BLaER1 treated with 17β-estradiol and CSF1 and Interleukin-3, amounts not matched to agents 10 nM and 100 nM (cell line): ENCODE results near the gene RAB8A.

Experiments used
- H3K27ac ChIP-seq, 11 experiments: shearing (Covaris generic); formaldehyde crosslinking; 2 replicates each; pipeline ENCODE4 v1.8.1; 2022
- H3K27me3 ChIP-seq, 11 experiments: shearing (Covaris generic); formaldehyde crosslinking; 2 replicates each; pipeline ENCODE4 v1.8.1; 2022
- H3K36me3 ChIP-seq, 11 experiments: shearing (Covaris generic); formaldehyde crosslinking; 2 replicates each; pipeline ENCODE4 v1.8.1; 2022
- H3K4me1 ChIP-seq, 10 experiments: shearing (Covaris generic); formaldehyde crosslinking; 2 replicates each; pipeline ENCODE4 v1.8.1; 2022
- H3K4me2 ChIP-seq, 11 experiments: shearing (Covaris generic); formaldehyde crosslinking; 2 replicates each; pipeline ENCODE4 v1.8.1; 2022
- H3K4me3 ChIP-seq, 10 experiments: shearing (Covaris generic); formaldehyde crosslinking; 2 replicates each; pipeline ENCODE4 v1.8.1; 2022
- H3K9ac ChIP-seq, 11 experiments: shearing (Covaris generic); formaldehyde crosslinking; 2 replicates each; pipeline ENCODE4 v1.8.1; 2022
- H3K9me3 ChIP-seq, 11 experiments: shearing (Covaris generic); formaldehyde crosslinking; replicated peaks in 1 of 11; 2 replicates each; pipeline ENCODE4 v1.8.1; 2022
- H4K20me1 ChIP-seq, 11 experiments: shearing (Covaris generic); formaldehyde crosslinking; 2 replicates each; pipeline ENCODE4 v1.8.1; 2022
- Cebpa-rat ChIP-seq, 11 experiments: shearing (Covaris generic); IDR thresholded peaks; 2 replicates each; pipeline ENCODE4 v1.8.1; 2022

RAB8A gene

GRCh38 chr19:16087940-16088339 is 23.7 kb upstream of the RAB8A start:
- H3K27me3 ChIP-seq = no peaks in the 10 kb centered on the region
- H3K4me2 ChIP-seq = peak overlapping the region in 7 of 11 experiments; percentile 15 to 99 (median 96); a peak in 11 of 22 replicates
- no peaks in the 10 kb centered on the region for H3K9me3 ChIP-seq
- TF ChIP-seq Cebpa-rat (IDR thresholded peaks at IDR 0.05) = no peak
- no peak overlapping the region for H3K4me3 ChIP-seq
- peaks cover 0 to 100% (median 63%) of the 10 kb centered on the region in 11 experiments; a peak in 16 of 22 replicates for H4K20me1 ChIP-seq
- peak overlapping the region in 5 of 11 experiments; percentile 70 to 99 (median 77); a peak in 7 of 22 replicates for H3K9ac ChIP-seq
- peaks cover 62 to 100% (median 90%) of the 10 kb centered on the region in 10 experiments for H3K4me1 ChIP-seq
- peaks cover 94 to 98% (median 97%) of the 10 kb centered on the region in 11 experiments for H3K36me3 ChIP-seq
- peak overlapping the region in 9 of 11 experiments; percentile 63 to 99 (median 98); a peak in 17 of 22 replicates for H3K27ac ChIP-seq

- H3K36me3 ChIP-seq = peaks cover 94 to 98% (median 97%) of the 10 kb centered on the region in 11 experiments
- no peaks in the 10 kb centered on the region for H3K27me3 ChIP-seq
- no peak for TF ChIP-seq Cebpa-rat (IDR thresholded peaks at IDR 0.05)
- H3K27ac ChIP-seq = peak overlapping the region in 9 of 11 experiments; percentile 63 to 99 (median 98); a peak in 16 of 22 replicates
- peak overlapping the region in 5 of 11 experiments; percentile 3 to 99 (median 94); a peak in 7 of 22 replicates for H3K4me2 ChIP-seq
- H3K4me3 ChIP-seq = no peak overlapping the region
- H3K9ac ChIP-seq = peak overlapping the region in 3 of 11 experiments; percentile 73 to 99 (median 77); a peak in 5 of 22 replicates
- peaks cover 62 to 100% (median 90%) of the 10 kb centered on the region in 10 experiments for H3K4me1 ChIP-seq
- H4K20me1 ChIP-seq = peaks cover 0 to 100% (median 63%) of the 10 kb centered on the region in 11 experiments; a peak in 14 of 22 replicates
- no peaks in the 10 kb centered on the region for H3K9me3 ChIP-seq
These were observed 23.2 kb upstream of the RAB8A start for GRCh38 chr19:16088351-16089009.

- Histone ChIP-seq H3K27me3 (no peaks in the 10 kb centered on the region), H3K4me3 (no peak overlapping the region), H3K4me2 (no peak overlapping the region), H3K9me3 (no peaks in the 10 kb centered on the region), H3K4me1 (peaks cover 62 to 100% (median 90%) of the 10 kb centered on the region in 10 experiments), H4K20me1 (peaks cover 0 to 100% (median 63%) of the 10 kb centered on the region in 11 experiments; a peak in 14 of 22 replicates), H3K27ac (peak overlapping the region in 4 of 11 experiments; percentile 43 to 99 (median 98); a peak in 7 of 22 replicates), H3K36me3 (peaks cover 94 to 98% (median 97%) of the 10 kb centered on the region in 11 experiments), H3K9ac (peak overlapping the region in 2 of 11 experiments; percentile 4 to 15; a peak in 2 of 22 replicates)
- TF ChIP-seq Cebpa-rat (IDR thresholded peaks at IDR 0.05) = no peak
These were observed 22.5 kb upstream of the RAB8A start for GRCh38 chr19:16089010-16089846.

- H4K20me1 ChIP-seq = peaks cover 0 to 100% (median 73%) of the 10 kb centered on the region in 11 experiments; a peak in 14 of 22 replicates
- H3K4me2 ChIP-seq = peak overlapping the region in 7 of 11 experiments; percentile 11 to 83 (median 62); a peak in 7 of 22 replicates
- no peaks in the 10 kb centered on the region for H3K27me3 ChIP-seq
- H3K27ac ChIP-seq = peak overlapping the region in 9 of 11 experiments; percentile 23 to 99 (median 52); a peak in 18 of 22 replicates
- peak overlapping the region in 9 of 11 experiments; percentile 4 to 49 (median 18); a peak in 10 of 22 replicates for H3K9ac ChIP-seq
- no peak overlapping the region for H3K4me3 ChIP-seq
- H3K4me1 ChIP-seq = peaks cover 61 to 99% (median 89%) of the 10 kb centered on the region in 10 experiments
- peaks cover 96 to 100% (median 100%) of the 10 kb centered on the region in 11 experiments for H3K36me3 ChIP-seq
- no peaks in the 10 kb centered on the region for H3K9me3 ChIP-seq
- no peak for TF ChIP-seq Cebpa-rat (IDR thresholded peaks at IDR 0.05)
These were observed 19.9 kb upstream of the RAB8A start for GRCh38 chr19:16091546-16092475.

- Histone ChIP-seq H3K27ac (peak overlapping the region in 10 of 11 experiments; percentile 18 to 99 (median 70); a peak in 18 of 22 replicates), H4K20me1 (peaks cover 0 to 100% (median 58%) of the 10 kb centered on the region in 11 experiments; a peak in 15 of 22 replicates), H3K36me3 (peaks cover 96 to 100% (median 100%) of the 10 kb centered on the region in 11 experiments), H3K4me2 (peak overlapping the region; percentile 45 to 83 (median 73)), H3K9ac (peak overlapping the region; percentile 8 to 71 (median 62); a peak in 17 of 22 replicates), H3K27me3 (no peaks in the 10 kb centered on the region), H3K4me3 (peak overlapping the region in 4 of 10 experiments; percentile 2 to 19 (median 10); a peak in 2 of 20 replicates), H3K4me1 (peaks cover 46 to 73% (median 65%) of the 10 kb centered on the region in 10 experiments), H3K9me3 (no peaks in the 10 kb centered on the region)
- no peak for TF ChIP-seq Cebpa-rat (IDR thresholded peaks at IDR 0.05)
These were observed 17.2 kb upstream of the RAB8A start for GRCh38 chr19:16094360-16095070.

GRCh38 chr19:16095071-16095571 is 16.6 kb upstream of the RAB8A start:
- peaks cover 0 to 100% (median 57%) of the 10 kb centered on the region in 11 experiments; a peak in 15 of 22 replicates for H4K20me1 ChIP-seq
- H3K27ac ChIP-seq = peak overlapping the region; percentile 32 to 99 (median 69); a peak in 20 of 22 replicates
- H3K4me2 ChIP-seq = peak overlapping the region; percentile 51 to 83 (median 73)
- no peaks in the 10 kb centered on the region for H3K9me3 ChIP-seq
- no peak for TF ChIP-seq Cebpa-rat (IDR thresholded peaks at IDR 0.05)
- no peaks in the 10 kb centered on the region for H3K27me3 ChIP-seq
- peaks cover 96 to 100% (median 100%) of the 10 kb centered on the region in 11 experiments for H3K36me3 ChIP-seq
- peak overlapping the region in 2 of 10 experiments; percentile 12 to 19; a peak in 1 of 20 replicates for H3K4me3 ChIP-seq
- peaks cover 46 to 67% (median 62%) of the 10 kb centered on the region in 10 experiments for H3K4me1 ChIP-seq
- H3K9ac ChIP-seq = peak overlapping the region; percentile 8 to 71 (median 62); a peak in 17 of 22 replicates
